ENCODE measurements around the gene CRYBA2.

The CRYBA2 gene

GRCh38 chr2:218979846-218980734 is 13.1 kb downstream of the CRYBA2 start:
- peak; percentile 90 for DNase-seq (ENCODE audit: low read depth)
- Histone ChIP-seq H3K27me3 (replicated peaks; ENCODE audit: control insufficient read depth, insufficient read depth, low read length) (peaks cover 65% of the 10 kb centered on the region), H3K36me3 (ENCODE audit: control insufficient read depth, insufficient read depth, low read length, severe bottlenecking) (no peaks in the 10 kb centered on the region), H3K4me3 (ENCODE audit: low read length) (peak overlapping the region; percentile 31), H3K9me3 (ENCODE audit: control insufficient read depth, low read length) (no peaks in the 10 kb centered on the region), H3K9ac (ENCODE audit: low read length) (no peak overlapping the region), H3K4me1 (ENCODE audit: control insufficient read depth, insufficient read depth, low read length) (peaks cover 4% of the 10 kb centered on the region)

- H3K4me1 ChIP-seq (ENCODE audit: control insufficient read depth, insufficient read depth, low read length): no peaks in the 10 kb centered on the region
- DNase-seq (ENCODE audit: low read depth): no peak
- no peak overlapping the region for H3K4me3 ChIP-seq (ENCODE audit: low read length)
- no peaks in the 10 kb centered on the region for H3K9me3 ChIP-seq (ENCODE audit: control insufficient read depth, low read length)
- H3K9ac ChIP-seq (ENCODE audit: low read length): no peak overlapping the region
- peaks cover 69% of the 10 kb centered on the region for H3K27me3 ChIP-seq (replicated peaks; ENCODE audit: control insufficient read depth, insufficient read depth, low read length)
- H3K36me3 ChIP-seq (ENCODE audit: control insufficient read depth, insufficient read depth, low read length, severe bottlenecking): no peaks in the 10 kb centered on the region
These were observed 18.0 kb downstream of the CRYBA2 start for GRCh38 chr2:218975060-218975777.

GRCh38 chr2:218970894-218971293 is 22.3 kb downstream of the CRYBA2 start:
- DNase-seq (ENCODE audit: low read depth): no peak
- Histone ChIP-seq H3K9ac (ENCODE audit: low read length) (no peak overlapping the region), H3K27me3 (replicated peaks; ENCODE audit: control insufficient read depth, insufficient read depth, low read length) (peaks cover 50% of the 10 kb centered on the region), H3K4me3 (ENCODE audit: low read length) (no peak overlapping the region), H3K4me1 (ENCODE audit: control insufficient read depth, insufficient read depth, low read length) (no peaks in the 10 kb centered on the region), H3K36me3 (ENCODE audit: control insufficient read depth, insufficient read depth, low read length, severe bottlenecking) (no peaks in the 10 kb centered on the region), H3K9me3 (ENCODE audit: control insufficient read depth, low read length) (no peaks in the 10 kb centered on the region)

GRCh38 chr2:218964041-218964771 is 29.0 kb downstream of the CRYBA2 start:
- peaks cover 56% of the 10 kb centered on the region for H3K27me3 ChIP-seq (replicated peaks; ENCODE audit: control insufficient read depth, insufficient read depth, low read length)
- peak; percentile 31 for DNase-seq (ENCODE audit: low read depth)

GRCh38 chr2:218963601-218964000 is 29.6 kb downstream of the CRYBA2 start:
- Histone ChIP-seq H3K9me3 (ENCODE audit: control insufficient read depth, low read length) (no peaks in the 10 kb centered on the region), H3K36me3 (ENCODE audit: control insufficient read depth, insufficient read depth, low read length, severe bottlenecking) (no peaks in the 10 kb centered on the region), H3K27me3 (replicated peaks; ENCODE audit: control insufficient read depth, insufficient read depth, low read length) (peaks cover 62% of the 10 kb centered on the region), H3K4me1 (ENCODE audit: control insufficient read depth, insufficient read depth, low read length) (peaks cover 4% of the 10 kb centered on the region), H3K4me3 (ENCODE audit: low read length) (no peak overlapping the region), H3K9ac (ENCODE audit: low read length) (no peak overlapping the region)
- DNase-seq (ENCODE audit: low read depth): no peak

More at GRCh38 chr2:218964041-218964771, 29.0 kb downstream of the CRYBA2 start:
- Histone ChIP-seq H3K4me1 (ENCODE audit: control insufficient read depth, insufficient read depth, low read length) (peaks cover 2% of the 10 kb centered on the region), H3K4me3 (ENCODE audit: low read length) (no peak overlapping the region), H3K9me3 (ENCODE audit: control insufficient read depth, low read length) (no peaks in the 10 kb centered on the region), H3K9ac (ENCODE audit: low read length) (no peak overlapping the region), H3K36me3 (ENCODE audit: control insufficient read depth, insufficient read depth, low read length, severe bottlenecking) (no peaks in the 10 kb centered on the region)

- Histone ChIP-seq H3K9me3 (ENCODE audit: control insufficient read depth, low read length) (no peaks in the 10 kb centered on the region), H3K36me3 (ENCODE audit: control insufficient read depth, insufficient read depth, low read length, severe bottlenecking) (no peaks in the 10 kb centered on the region), H3K9ac (ENCODE audit: low read length) (no peak overlapping the region), H3K27me3 (replicated peaks; ENCODE audit: control insufficient read depth, insufficient read depth, low read length) (peaks cover 62% of the 10 kb centered on the region), H3K4me3 (ENCODE audit: low read length) (no peak overlapping the region), H3K4me1 (ENCODE audit: control insufficient read depth, insufficient read depth, low read length) (peaks cover 4% of the 10 kb centered on the region)
- peak; percentile 64 for DNase-seq (ENCODE audit: low read depth)
These were observed 30.2 kb downstream of the CRYBA2 start for GRCh38 chr2:218962859-218963492.

GRCh38 chr2:218961651-218962570 is 31.3 kb downstream of the CRYBA2 start:
- DNase-seq (ENCODE audit: low read depth): peak; percentile 19
- Histone ChIP-seq H3K9me3 (ENCODE audit: control insufficient read depth, low read length) (no peaks in the 10 kb centered on the region), H3K4me1 (ENCODE audit: control insufficient read depth, insufficient read depth, low read length) (peaks cover 4% of the 10 kb centered on the region), H3K4me3 (ENCODE audit: low read length) (no peak overlapping the region), H3K27me3 (replicated peaks; ENCODE audit: control insufficient read depth, insufficient read depth, low read length) (peaks cover 71% of the 10 kb centered on the region), H3K36me3 (ENCODE audit: control insufficient read depth, insufficient read depth, low read length, severe bottlenecking) (no peaks in the 10 kb centered on the region), H3K9ac (ENCODE audit: low read length) (no peak overlapping the region)

- Histone ChIP-seq H3K4me3 (ENCODE audit: low read length) (no peak overlapping the region), H3K9me3 (ENCODE audit: control insufficient read depth, low read length) (no peaks in the 10 kb centered on the region), H3K4me1 (ENCODE audit: control insufficient read depth, insufficient read depth, low read length) (peaks cover 4% of the 10 kb centered on the region), H3K27me3 (replicated peaks; ENCODE audit: control insufficient read depth, insufficient read depth, low read length) (peaks cover 77% of the 10 kb centered on the region), H3K36me3 (ENCODE audit: control insufficient read depth, insufficient read depth, low read length, severe bottlenecking) (no peaks in the 10 kb centered on the region), H3K9ac (ENCODE audit: low read length) (no peak overlapping the region)
- no peak for DNase-seq (ENCODE audit: low read depth)
These were observed 32.0 kb downstream of the CRYBA2 start for GRCh38 chr2:218961229-218961628.

- no peaks in the 10 kb centered on the region for H3K36me3 ChIP-seq (ENCODE audit: control insufficient read depth, insufficient read depth, low read length, severe bottlenecking)
- no peak for DNase-seq (ENCODE audit: low read depth)
- H3K9ac ChIP-seq (ENCODE audit: low read length): no peak overlapping the region
- H3K4me1 ChIP-seq (ENCODE audit: control insufficient read depth, insufficient read depth, low read length): peaks cover 4% of the 10 kb centered on the region
- H3K9me3 ChIP-seq (ENCODE audit: control insufficient read depth, low read length): no peaks in the 10 kb centered on the region
- H3K27me3 ChIP-seq (replicated peaks; ENCODE audit: control insufficient read depth, insufficient read depth, low read length): peaks cover 77% of the 10 kb centered on the region
- no peak overlapping the region for H3K4me3 ChIP-seq (ENCODE audit: low read length)
These were observed 32.7 kb downstream of the CRYBA2 start for GRCh38 chr2:218960309-218961165.
